Right lobe of liver (tissue), 6 donors: ENCODE data around the gene RNASEL. TPM values are rescaled to one million over a fixed set of nuclear protein-coding genes. Genes with fewer than 3 reads are reported as not detected.

ENCODE experiments used
- ATAC-seq, 4 donors: fragments of 200-7000 bp; cut with Tn5 transposase; one replicate each; pipeline ENCODE4 v1.9.1; 2020; ENCODE audit warnings: mild to moderate bottlenecking in 4 of 4, moderate library complexity in 4 of 4
- DNase-seq, 3 donors: peaks; one replicate each; pipeline ENCODE4 v3.0.0-alpha.2; 2020
- H3K27ac ChIP-seq, 3 donors: fragments of 200-600 bp; one replicate each; pipeline ENCODE4 v1.8.0; 2022
- H3K27me3 ChIP-seq, 2 donors: fragments of 200-600 bp; one replicate each; pipeline ENCODE4 v1.8.0; 2022
- H3K36me3 ChIP-seq, 4 donors: fragments of 200-600 bp; sonication (generic) in 1 of 4; one replicate each; pipeline versions ENCODE4 v1.5.1 to v1.8.0; 2017 to 2022; ENCODE audit warnings: control low read depth in 1 of 4
- H3K4me1 ChIP-seq, 4 donors: fragments of 200-600 bp; sonication (generic) in 1 of 4; one replicate each; pipeline versions ENCODE4 v1.5.1 to v1.8.0; 2017 to 2022; ENCODE audit warnings: control low read depth in 1 of 4
- H3K4me3 ChIP-seq, 3 donors: fragments of 200-600 bp; one replicate each; pipeline ENCODE4 v1.8.0; 2022
- H3K9me3 ChIP-seq, 4 donors: fragments of 200-600 bp; sonication (generic) in 1 of 4; one replicate each; pipeline versions ENCODE4 v1.5.1 to v1.8.0; 2017 to 2022; ENCODE audit warnings: control low read depth in 1 of 4
- POLR2A ChIP-seq: fragments of 450-650 bp; IDR thresholded peaks from one replicate; pipeline ENCODE4 v1.6.1; 2017; ENCODE audit warnings: antibody characterized with exemption, mild to moderate bottlenecking
- WGBS: methylation state at CpG from one replicate; pipeline ENCODE4 v1.1.6; 2018; ENCODE audit warnings: low coverage, low lambda C conversion rate; ENCODE audit not compliant: insufficient coverage; ENCODE audit errors: missing lambda C conversion rate; 5-methylcytosine and 5-hydroxymethylcytosine counted together
- intact Hi-C, 2 donors: fragments of 100-400 bp; cut with DNase I; formaldehyde crosslinking; loops; one replicate each; pipeline versions ENCODE4 v1.11.2 to v1.14.1; 2022
- total RNA-seq, 6 experiments: library from RNA; depleted of rRNA in 2 of 6; stranded (reverse); fragments of >200 nt in 2 of 6; fragmentation: NEBNext Ultra II Directional in 3 of 6; extraction: Animal tissue kit (Norgen Biotek cat#: 25700) in 3 of 6; gene quantifications; one replicate each; pipeline versions ENCODE4 v1.1.0 to v1.2.4, GENCODE V29; 2016 to 2023
- TF ChIP-seq, protein P1 (sequence below), 4 donors: fragments of 200-600 bp in 3 of 4; fragments of 450-650 bp in 1 of 4; IDR thresholded peaks; one replicate each; pipeline versions ENCODE4 v1.5.1 to v1.8.0; 2016 to 2022; ENCODE audit warnings: antibody characterized with exemption in 4 of 4, mild to moderate bottlenecking in 2 of 4
- donor health status: DM: no; HTN: yes; CAD: no.
- donor health status: DM: no; HTN: no; CAD: no.
- donor health status: DM: no; HTN: no; CAD: no.
- donor health status: DM: no; HTN: yes; CAD: no.
- donor health status: DM: no; HTN: yes; CAD: no.

RNASEL gene
- total RNA-seq, 6 experiments from 2014 or later, result 1.8 to 3.3 (median 2.1) TPM

DNA sequence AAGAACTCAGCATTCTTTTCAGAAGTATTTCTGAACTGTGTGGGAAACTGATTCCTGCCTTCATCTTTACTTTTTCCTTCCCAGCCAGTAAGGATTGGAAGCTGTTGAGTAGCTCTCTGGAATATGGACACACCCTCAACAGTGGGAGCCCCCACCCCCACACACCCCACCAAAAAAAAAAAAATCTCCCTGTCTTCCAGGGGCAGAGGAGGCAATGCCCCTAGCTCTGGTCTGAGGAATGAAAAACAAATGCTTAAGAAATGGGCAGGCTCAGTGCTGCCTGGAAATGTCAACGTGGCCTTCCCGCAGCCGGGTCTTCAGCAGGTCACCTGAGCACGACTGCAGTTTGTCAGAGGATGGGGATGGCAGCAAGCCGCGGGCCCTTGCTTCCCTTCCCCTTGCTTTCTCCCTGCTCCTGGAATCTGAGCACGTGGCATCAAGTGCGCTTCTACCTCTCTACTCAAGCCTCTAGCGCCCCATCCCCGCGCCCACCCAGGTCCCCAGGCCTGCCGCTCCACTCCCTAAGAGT is 14.7 kb upstream of the RNASEL start:
- H3K4me3 ChIP-seq, result peak overlapping the region; percentile 31 to 47 (median 37)
- ATAC-seq, result peak in 2 of 4 donors; percentile 4 to 5
- H3K27ac ChIP-seq, result peak overlapping the region in 1 of 3 donors; percentile 46
- H3K27me3 ChIP-seq, result no peaks in the 10 kb centered on the region
- H3K36me3 ChIP-seq, result no peaks in the 10 kb centered on the region
- TF ChIP-seq, protein P1, sequence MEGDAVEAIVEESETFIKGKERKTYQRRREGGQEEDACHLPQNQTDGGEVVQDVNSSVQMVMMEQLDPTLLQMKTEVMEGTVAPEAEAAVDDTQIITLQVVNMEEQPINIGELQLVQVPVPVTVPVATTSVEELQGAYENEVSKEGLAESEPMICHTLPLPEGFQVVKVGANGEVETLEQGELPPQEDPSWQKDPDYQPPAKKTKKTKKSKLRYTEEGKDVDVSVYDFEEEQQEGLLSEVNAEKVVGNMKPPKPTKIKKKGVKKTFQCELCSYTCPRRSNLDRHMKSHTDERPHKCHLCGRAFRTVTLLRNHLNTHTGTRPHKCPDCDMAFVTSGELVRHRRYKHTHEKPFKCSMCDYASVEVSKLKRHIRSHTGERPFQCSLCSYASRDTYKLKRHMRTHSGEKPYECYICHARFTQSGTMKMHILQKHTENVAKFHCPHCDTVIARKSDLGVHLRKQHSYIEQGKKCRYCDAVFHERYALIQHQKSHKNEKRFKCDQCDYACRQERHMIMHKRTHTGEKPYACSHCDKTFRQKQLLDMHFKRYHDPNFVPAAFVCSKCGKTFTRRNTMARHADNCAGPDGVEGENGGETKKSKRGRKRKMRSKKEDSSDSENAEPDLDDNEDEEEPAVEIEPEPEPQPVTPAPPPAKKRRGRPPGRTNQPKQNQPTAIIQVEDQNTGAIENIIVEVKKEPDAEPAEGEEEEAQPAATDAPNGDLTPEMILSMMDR (IDR thresholded peaks at IDR 0.05), result no peak
- peaks cover 0 to 9% (median 4%) of the 10 kb centered on the region in 4 donors for H3K4me1 ChIP-seq
- 3% methylated on average over 12 of the region's 12 CpGs for WGBS
- no peaks in the 10 kb centered on the region for H3K9me3 ChIP-seq
- DNase-seq, result no peak
- intact Hi-C loops, result no loop called here

- Histone ChIP-seq H3K27ac (no peak overlapping the region), H3K36me3 (no peaks in the 10 kb centered on the region), H3K4me3 (peak overlapping the region in 1 of 3 donors; percentile 31), H3K27me3 (no peaks in the 10 kb centered on the region), H3K9me3 (no peaks in the 10 kb centered on the region), H3K4me1 (peaks cover 0 to 9% (median 4%) of the 10 kb centered on the region in 4 donors)
- ATAC-seq (no peak), DNase-seq (no peak)
- intact Hi-C loops, result no loop called here
- 30% methylated on average over 10 of the region's 10 CpGs for WGBS
- TF ChIP-seq POLR2A, result no peak
- TF ChIP-seq, protein P1 (IDR thresholded peaks at IDR 0.05), result no peak
Measured at GRCh38 chr1:182602935-182603645, 14.0 kb upstream of the RNASEL start.

GRCh38 chr1:182601913-182602312 is 12.9 kb upstream of the RNASEL start:
- ATAC-seq, result no peak
- Histone ChIP-seq H3K4me3 (peak overlapping the region in 1 of 3 donors; percentile 7), H3K27me3 (no peaks in the 10 kb centered on the region), H3K27ac (no peak overlapping the region), H3K9me3 (no peaks in the 10 kb centered on the region), H3K4me1 (peaks cover 0 to 9% (median 4%) of the 10 kb centered on the region in 4 donors), H3K36me3 (no peaks in the 10 kb centered on the region)
- intact Hi-C loops, result no loop called here
- TF ChIP-seq, protein P1 (IDR thresholded peaks at IDR 0.05), result no peak
- no peak for TF ChIP-seq POLR2A
- DNase-seq, result no peak
- WGBS, result 13% methylated on average over 3 of the region's 4 CpGs

- no peak overlapping the region for H3K27ac ChIP-seq
- WGBS, result 7% methylated on average over 6 of the region's 6 CpGs
- no peaks in the 10 kb centered on the region for H3K9me3 ChIP-seq
- H3K36me3 ChIP-seq, result no peaks in the 10 kb centered on the region
- peak; percentile 60 to 86 (median 81) for DNase-seq
- TF ChIP-seq, protein P1 (IDR thresholded peaks at IDR 0.05), result peak; percentile 77 to 97 (median 90)
- no peak for TF ChIP-seq POLR2A
- no peaks in the 10 kb centered on the region for H3K27me3 ChIP-seq
- H3K4me1 ChIP-seq, result peaks cover 0 to 9% (median 4%) of the 10 kb centered on the region in 4 donors
- H3K4me3 ChIP-seq, result no peak overlapping the region
- peak; percentile 68 to 80 (median 76) for ATAC-seq
- intact Hi-C loops, result no loop called here
Measured at GRCh38 chr1:182601416-182601786, 12.3 kb upstream of the RNASEL start.
